UCSD-AML1 (cell line): Measurements from ENCODE around the gene P2RY12.
A peak's percentile ranks its signal among the peaks of the same experiment; 100 is the strongest.

Experiments
- DNase-seq: peaks from one replicate; lab custom pipeline; 2025; ENCODE audit not compliant: unreplicated experiment; lab: John Stamatoyannopoulos, UW

Gene P2RY12

GRCh38 chr3:151347432-151347831, 37.1 kb downstream of the P2RY12 start:
- DNase-seq, result peak; percentile 49

DNA sequence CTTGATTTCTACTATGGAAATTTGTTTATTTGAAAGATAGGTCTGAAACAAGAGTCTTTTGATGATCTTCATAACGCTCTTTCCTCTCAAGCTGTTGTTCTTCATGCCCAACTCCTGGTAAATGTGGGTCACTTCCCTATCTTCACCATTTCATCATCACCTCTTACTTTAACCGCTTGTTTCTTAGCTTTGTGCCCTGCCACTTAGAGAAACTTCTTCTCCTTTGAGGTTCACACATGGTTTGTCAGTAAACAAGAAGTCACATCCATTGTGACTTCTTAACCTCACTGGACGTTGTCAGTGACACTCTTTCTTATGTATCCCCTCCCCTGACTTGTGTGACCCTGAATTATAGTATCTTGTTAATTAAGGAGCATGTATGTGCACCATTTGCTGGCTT, 38.3 kb downstream of the P2RY12 start:
- DNase-seq, result no peak

GRCh38 chr3:151345859-151346258, 38.7 kb downstream of the P2RY12 start:
- DNase-seq, result no peak

GRCh38 chr3:151331696-151332095, 52.9 kb downstream of the P2RY12 start:
- DNase-seq, result no peak

GRCh38 chr3:151330899-151331298, 53.7 kb downstream of the P2RY12 start:
- DNase-seq, result no peak

- DNase-seq, result no peak
These were observed 54.2 kb downstream of the P2RY12 start for GRCh38 chr3:151330379-151330778.

GRCh38 chr3:151329363-151329762, 55.2 kb downstream of the P2RY12 start, which contains the start of gene P2RY13:
TSS of gene P2RY13 (minus strand) at chr3:151329549. CDS start at chr3:151329528, 21 bp downstream.
- no peak for DNase-seq

GRCh38 chr3:151328298-151328995, 56.1 kb downstream of the P2RY12 start:
- no peak for DNase-seq

GRCh38 chr3:151327571-151328198, 56.9 kb downstream of the P2RY12 start:
- no peak for DNase-seq

GRCh38 chr3:151322511-151322910, 62.0 kb downstream of the P2RY12 start:
- DNase-seq, result no peak

- DNase-seq, result no peak
These were observed 63.0 kb downstream of the P2RY12 start for GRCh38 chr3:151321526-151321925.

DNA sequence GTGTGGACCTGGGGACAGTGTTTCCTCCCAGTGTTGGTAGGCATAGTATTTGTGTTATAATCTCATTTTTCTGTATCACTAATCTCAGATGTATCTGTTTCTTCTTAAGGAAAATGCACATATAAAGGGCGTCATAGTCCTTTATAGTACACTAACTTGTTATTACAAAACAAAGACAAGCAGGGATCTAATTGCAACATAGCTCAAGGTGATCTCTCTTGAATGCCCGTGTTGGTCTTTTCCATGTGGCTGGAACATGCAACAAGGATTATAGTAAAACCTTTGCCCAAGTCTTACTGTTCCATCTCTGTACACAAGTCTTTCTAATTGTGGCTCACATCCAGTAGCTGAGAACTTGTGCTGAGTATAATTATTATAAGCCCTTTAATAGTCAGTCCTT, 64.4 kb downstream of the P2RY12 start:
- DNase-seq, result no peak

GRCh38 chr3:151319628-151320027, 64.9 kb downstream of the P2RY12 start:
- DNase-seq, result no peak

DNA sequence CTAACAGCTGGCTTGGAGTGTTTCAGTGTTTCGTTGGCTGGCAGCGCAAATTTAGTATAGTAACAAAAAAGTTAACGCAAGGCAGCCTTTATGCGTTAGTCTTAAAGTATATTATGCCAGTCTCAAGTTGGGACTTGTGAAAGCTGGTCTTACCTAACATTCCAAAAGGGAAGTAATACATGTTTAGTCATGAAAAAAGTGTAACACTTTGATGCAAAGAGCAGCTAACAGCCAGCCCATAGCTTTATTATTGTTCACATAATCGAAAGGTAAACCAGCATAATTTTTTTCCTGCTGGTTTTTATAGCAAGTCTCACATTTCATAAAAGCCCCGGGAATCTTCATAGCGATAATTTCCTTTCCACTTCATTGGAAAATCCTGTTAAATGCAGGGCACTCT, 65.6 kb downstream of the P2RY12 start:
- DNase-seq, result no peak

DNA sequence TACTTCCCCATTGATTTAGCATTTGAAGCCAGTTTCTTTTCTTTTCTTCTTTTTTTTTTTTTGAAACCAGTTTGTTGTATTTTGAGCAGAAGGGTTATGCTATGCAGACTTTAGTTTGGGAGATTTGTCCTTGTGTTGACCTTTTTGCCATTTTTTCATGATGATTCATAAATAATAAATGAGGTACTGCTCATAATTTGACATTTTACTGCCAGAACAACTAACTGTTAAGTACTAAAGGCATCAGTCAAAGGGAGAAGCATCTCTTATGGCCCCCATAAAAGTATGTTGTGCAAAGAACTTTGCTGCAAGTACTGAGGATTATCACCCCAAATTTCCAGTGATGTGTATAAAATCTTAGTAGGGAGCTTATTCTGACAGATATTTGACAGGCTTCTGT, 66.2 kb downstream of the P2RY12 start:
- DNase-seq, result no peak

DNA sequence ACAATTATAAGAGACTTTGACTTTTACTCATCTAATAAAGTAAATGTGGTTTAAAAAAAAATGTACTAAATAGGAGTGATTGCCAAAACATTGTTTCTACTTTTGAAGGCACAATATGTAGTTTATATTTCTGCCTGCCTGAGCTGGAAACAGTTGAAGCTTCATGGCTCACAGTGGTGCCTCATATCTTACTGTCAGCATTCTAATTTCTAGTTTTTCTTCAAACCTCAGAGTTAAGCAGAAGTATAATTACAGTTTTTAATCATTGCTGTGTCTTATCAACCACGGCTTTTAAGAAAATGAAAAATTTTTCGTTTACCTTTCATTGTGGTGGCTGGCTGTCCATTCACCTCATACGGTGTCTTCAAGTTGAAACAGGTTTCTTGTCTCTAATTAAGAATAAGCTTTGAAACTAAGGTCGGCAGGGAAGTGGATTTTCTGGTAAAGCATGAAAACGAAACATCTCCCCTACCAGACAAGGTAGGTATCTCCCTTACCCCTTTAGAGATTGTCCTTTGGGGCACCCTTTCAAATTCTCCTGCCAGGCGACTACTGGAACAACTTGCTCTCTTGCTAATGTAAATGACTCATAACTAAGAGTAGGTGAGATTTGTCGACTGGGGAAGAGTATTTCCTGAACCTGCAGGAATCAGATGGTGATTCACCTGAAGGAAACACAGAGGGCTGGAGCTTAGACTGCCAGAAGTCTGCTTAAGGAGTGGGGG, 68.1 kb downstream of the P2RY12 start, which contains the start of gene GPR87:
GPR87 (minus strand) TSS at position 554 of the 725 bp plus-strand sequence. CDS start 16,720 bp downstream, outside the sequence.
- DNase-seq, result no peak

DNA sequence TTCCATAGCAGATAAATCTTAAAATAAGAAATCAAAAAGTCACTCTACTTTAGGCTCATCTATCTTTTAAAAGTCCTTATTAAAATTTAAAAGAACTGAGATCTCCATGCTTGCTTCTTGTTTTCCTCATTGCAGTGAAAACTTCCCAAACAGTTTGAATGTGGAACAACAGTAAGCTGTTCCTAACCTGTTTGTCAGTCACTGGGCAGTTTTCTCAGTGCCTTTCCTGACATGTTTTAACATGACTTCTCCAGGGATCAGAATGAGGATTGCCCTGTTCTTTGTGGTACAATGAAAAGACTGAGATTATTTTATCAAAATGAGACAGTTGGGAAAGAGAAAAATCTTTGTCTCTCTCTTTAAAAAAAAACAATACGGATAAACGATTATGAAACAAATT, 68.7 kb downstream of the P2RY12 start:
- DNase-seq, result no peak

DNA sequence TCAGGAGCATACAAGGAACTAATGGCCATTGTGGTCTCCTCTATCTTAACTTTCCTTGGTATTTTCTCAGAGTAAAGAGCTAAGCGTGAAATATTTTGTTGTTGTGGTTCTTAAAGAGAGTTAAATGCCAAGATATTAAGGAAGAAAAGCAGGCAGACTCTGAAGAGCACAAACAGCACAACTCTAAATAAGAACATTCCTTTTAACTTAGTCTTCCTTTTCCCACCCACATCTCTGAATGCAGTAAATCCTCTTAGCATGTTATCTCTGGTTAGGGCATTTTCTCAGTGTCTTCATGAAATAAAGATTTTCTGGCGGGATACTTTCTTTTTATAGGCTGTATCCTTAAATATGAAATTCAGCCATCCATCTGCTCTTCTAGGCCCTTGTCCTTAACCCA, 69.4 kb downstream of the P2RY12 start:
- no peak for DNase-seq

DNA sequence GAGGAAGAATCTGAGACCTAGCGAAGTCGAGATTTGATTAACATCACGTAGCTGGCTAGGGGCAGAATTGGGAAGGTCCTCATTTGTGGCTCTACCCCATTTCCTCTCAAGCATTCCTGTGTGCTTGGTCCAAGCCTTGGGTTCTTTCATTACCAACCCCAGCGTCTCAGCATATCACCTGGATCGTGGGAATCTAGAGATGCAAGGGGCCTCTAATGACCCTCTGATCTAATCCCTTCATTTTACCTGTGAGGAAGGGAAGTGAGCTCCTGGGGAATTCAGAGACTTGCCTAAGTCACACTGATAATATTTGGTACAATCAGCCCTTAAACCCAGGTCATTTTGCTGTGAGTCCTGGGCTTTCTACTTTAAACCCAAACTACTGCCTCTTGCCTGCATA, 70.0 kb downstream of the P2RY12 start:
- DNase-seq, result no peak

DNA sequence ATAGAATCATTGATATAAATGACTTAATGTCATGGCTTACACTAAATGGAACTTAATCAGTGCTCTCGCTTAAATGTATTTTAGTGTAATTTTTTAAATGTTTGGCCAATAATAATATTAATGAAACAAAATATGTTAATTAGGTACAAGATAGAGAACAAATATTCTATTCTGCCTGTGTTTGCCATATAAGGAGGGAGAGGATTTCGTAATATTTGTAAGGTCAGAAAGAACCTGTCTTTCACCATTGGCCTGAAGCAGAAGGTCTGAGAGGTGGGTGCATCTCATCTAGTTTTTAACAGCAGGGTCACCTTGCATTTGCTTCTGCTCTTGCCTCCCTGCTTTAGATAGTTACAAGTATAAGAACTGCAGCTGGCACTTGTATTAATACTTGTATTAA, 70.4 kb downstream of the P2RY12 start:
- no peak for DNase-seq

DNA sequence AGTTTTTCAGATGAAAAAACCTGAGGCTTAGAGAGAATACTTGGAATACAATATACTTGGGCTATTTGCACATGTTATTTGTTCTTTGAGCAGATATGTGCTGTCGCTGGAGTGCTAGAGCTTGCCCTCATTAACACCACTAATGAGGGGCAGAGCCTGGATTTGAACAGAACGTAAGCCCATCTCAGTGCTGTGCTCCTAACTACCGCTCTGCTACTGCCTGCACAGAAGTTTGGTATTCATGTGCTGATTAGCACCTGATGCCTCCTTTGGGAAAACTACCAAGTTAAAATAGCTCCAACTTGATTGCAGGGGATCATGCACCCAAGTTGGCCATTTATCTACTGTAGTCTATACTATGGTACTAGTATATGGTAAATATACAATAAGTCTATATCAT, 71.6 kb downstream of the P2RY12 start:
- no peak for DNase-seq

DNA sequence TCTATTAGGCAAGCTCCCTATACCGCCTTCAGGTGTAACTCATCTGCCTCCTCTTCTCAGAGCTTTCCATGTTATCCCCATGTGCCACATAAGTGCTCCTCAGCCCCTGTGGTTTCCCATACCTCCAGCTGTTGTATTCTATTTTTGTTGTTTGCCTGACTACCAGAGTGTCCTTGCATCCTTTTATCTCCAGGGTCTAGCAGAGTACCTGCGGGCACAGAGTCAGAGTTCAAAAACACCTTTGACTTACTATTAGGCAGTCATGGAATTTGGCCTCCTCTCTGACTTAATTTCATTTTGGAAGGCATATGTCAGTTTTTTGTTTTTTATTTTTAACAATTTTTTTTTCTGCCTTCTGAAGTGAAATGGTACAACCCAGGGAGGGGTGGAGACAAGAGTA, 75.0 kb downstream of the P2RY12 start:
- DNase-seq, result no peak
